OCI-LY1 (cell line): ENCODE measurements around the gene LEMD3.

Source experiments
- EZH2 ChIP-seq: fragments of 200-600 bp; sonication (generic), shearing (Covaris generic); IDR thresholded peaks from 2 replicates; pipeline ENCODE4 v1.8.0; 2017; ENCODE audit warnings: borderline replicate concordance, mixed run types, mild to moderate bottlenecking, antibody characterized with exemption, low read length, moderate library complexity, mixed read lengths
- TF ChIP-seq, protein P1 (sequence below): fragments of 200-600 bp; sonication (generic), shearing (Covaris generic); IDR thresholded peaks from 2 replicates; pipeline ENCODE4 v1.5.1; 2017; ENCODE audit warnings: mild to moderate bottlenecking, antibody characterized with exemption, low read length, moderate library complexity, mixed read lengths

DNA sequence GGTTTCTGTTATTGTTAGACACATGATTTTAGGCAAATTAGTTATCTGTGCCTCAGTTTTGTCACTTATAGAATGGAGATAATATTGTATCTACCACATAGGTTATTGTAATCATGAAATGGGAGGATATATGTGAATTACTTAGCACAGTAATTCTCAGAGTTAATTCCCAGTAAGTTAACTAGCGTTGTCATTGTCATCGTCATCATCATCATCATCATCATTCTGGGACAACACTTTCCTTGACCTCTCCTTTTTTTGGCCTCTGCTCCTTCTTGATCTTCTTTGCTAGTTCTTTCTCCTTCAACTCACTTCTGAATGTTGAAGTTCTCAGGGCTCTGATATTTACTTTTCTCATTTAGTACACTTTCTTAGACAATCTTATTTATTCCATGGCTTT, 122.9 kb downstream of the LEMD3 start:
- no peak for TF ChIP-seq EZH2
- TF ChIP-seq, protein P1, sequence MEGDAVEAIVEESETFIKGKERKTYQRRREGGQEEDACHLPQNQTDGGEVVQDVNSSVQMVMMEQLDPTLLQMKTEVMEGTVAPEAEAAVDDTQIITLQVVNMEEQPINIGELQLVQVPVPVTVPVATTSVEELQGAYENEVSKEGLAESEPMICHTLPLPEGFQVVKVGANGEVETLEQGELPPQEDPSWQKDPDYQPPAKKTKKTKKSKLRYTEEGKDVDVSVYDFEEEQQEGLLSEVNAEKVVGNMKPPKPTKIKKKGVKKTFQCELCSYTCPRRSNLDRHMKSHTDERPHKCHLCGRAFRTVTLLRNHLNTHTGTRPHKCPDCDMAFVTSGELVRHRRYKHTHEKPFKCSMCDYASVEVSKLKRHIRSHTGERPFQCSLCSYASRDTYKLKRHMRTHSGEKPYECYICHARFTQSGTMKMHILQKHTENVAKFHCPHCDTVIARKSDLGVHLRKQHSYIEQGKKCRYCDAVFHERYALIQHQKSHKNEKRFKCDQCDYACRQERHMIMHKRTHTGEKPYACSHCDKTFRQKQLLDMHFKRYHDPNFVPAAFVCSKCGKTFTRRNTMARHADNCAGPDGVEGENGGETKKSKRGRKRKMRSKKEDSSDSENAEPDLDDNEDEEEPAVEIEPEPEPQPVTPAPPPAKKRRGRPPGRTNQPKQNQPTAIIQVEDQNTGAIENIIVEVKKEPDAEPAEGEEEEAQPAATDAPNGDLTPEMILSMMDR, result no peak
